Astrocyte (in vitro differentiated cells and primary cell): ENCODE results near the gene FAM3B.

ENCODE experiments used
- EZH2 ChIP-seq: IDR thresholded peaks from 2 replicates; pipeline ENCODE4 v1.6.1; 2012; ENCODE audit warnings: mild to moderate bottlenecking, low read length, inconsistent platforms; ENCODE audit not compliant: insufficient read depth
- TF ChIP-seq, protein P1 (sequence below): IDR thresholded peaks from 2 replicates; pipeline ENCODE4 v1.5.1; 2011; ENCODE audit warnings: low read depth, mild to moderate bottlenecking, inconsistent platforms, low read length, moderate library complexity; ENCODE audit not compliant: insufficient read depth

DNA sequence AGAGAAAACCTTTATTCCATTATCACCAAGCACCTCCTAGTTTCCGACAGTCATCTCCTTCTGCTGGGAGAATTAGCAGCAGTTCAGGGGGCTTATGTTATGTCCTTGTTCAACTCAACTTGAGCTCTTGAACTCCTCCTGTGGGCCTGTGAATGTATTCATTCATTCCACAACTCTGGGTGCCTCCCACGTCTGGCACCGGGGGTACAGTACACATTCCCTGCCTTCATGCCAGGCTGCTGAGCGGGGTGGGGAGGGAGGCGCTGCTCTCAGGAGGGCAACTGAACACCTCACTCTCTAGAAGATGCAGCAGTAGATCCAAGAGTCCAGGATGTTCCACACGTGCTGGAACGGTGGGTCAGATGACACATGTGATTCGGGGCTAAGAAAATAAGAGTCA lies 40.9 kb downstream of the FAM3B start:
- TF ChIP-seq EZH2: no peak
- TF ChIP-seq, protein P1, sequence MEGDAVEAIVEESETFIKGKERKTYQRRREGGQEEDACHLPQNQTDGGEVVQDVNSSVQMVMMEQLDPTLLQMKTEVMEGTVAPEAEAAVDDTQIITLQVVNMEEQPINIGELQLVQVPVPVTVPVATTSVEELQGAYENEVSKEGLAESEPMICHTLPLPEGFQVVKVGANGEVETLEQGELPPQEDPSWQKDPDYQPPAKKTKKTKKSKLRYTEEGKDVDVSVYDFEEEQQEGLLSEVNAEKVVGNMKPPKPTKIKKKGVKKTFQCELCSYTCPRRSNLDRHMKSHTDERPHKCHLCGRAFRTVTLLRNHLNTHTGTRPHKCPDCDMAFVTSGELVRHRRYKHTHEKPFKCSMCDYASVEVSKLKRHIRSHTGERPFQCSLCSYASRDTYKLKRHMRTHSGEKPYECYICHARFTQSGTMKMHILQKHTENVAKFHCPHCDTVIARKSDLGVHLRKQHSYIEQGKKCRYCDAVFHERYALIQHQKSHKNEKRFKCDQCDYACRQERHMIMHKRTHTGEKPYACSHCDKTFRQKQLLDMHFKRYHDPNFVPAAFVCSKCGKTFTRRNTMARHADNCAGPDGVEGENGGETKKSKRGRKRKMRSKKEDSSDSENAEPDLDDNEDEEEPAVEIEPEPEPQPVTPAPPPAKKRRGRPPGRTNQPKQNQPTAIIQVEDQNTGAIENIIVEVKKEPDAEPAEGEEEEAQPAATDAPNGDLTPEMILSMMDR: no peak
